OCI-LY3 (cell line): ENCODE data around the gene PRRG2.

Experiments used
- H2AFZ ChIP-seq: fragments of 200-600, 300-600 bp; shearing (Covaris generic); 2 replicates; pipeline ENCODE4 v1.6.0; 2014; ENCODE audit warnings: antibody characterized with exemption, low read depth, low read length
- H3K27ac ChIP-seq: fragments of 200-600, 300-600 bp; sonication (generic); 2 replicates; pipeline ENCODE4 v1.5.1; 2014; ENCODE audit warnings: mild to moderate bottlenecking, low read length, moderate library complexity, mixed read lengths
- H3K27me3 ChIP-seq: fragments of 200-600, 300-600 bp; sonication (generic); 2 replicates; pipeline ENCODE4 v1.6.1; 2014; ENCODE audit warnings: low read depth, low read length, mixed read lengths
- H3K36me3 ChIP-seq: fragments of 200-600, 300-600 bp; sonication (generic); replicated peaks from 2 replicates; pipeline ENCODE3; 2014; ENCODE audit warnings: low read depth, low read length, mixed read lengths
- H3K4me1 ChIP-seq: fragments of 300-600, 200-600 bp; sonication (generic); 2 replicates; pipeline ENCODE4 v1.6.1; 2014; ENCODE audit warnings: low read length, mixed read lengths
- H3K4me2 ChIP-seq: fragments of 200-600, 300-600 bp; sonication (generic); 2 replicates; pipeline ENCODE4 v1.6.1; 2014; ENCODE audit warnings: low read length, mixed read lengths
- H3K4me3 ChIP-seq: fragments of 300-600, 200-600 bp; sonication (generic); 2 replicates; pipeline ENCODE4 v1.5.1; 2014; ENCODE audit warnings: antibody characterized with exemption, mild to moderate bottlenecking, low read length, moderate library complexity
- H3K79me2 ChIP-seq: fragments of 300-600, 200-600 bp; shearing (Covaris generic); 2 replicates; pipeline ENCODE4 v1.6.1; 2014; ENCODE audit warnings: mild to moderate bottlenecking, low read length, mixed read lengths
- H3K9ac ChIP-seq: fragments of 300-600, 200-600 bp; shearing (Covaris generic); 2 replicates; pipeline ENCODE4 v1.6.0; 2014; ENCODE audit warnings: mild to moderate bottlenecking, low read length, moderate library complexity
- H3K9me3 ChIP-seq: fragments of 200-600, 300-600 bp; shearing (Covaris generic); 2 replicates; pipeline ENCODE4 v1.6.1; 2014; ENCODE audit warnings: low read length, mixed read lengths; ENCODE audit not compliant: insufficient read depth
- H4K20me1 ChIP-seq: fragments of 200-600, 300-600 bp; sonication (generic); 2 replicates; pipeline ENCODE4 v1.6.1; 2016; ENCODE audit warnings: low read length, mixed read lengths; ENCODE audit not compliant: insufficient read depth
- EZH2phosphoT487 ChIP-seq: fragments of 200-600 bp; shearing (Covaris generic); IDR thresholded peaks from 2 replicates; pipeline ENCODE4 v1.6.1; 2018; ENCODE audit warnings: antibody characterized with exemption, mixed run types, low read depth
- TF ChIP-seq, protein P1 (sequence below): fragments of 200-600, 300-600 bp; sonication (generic); IDR thresholded peaks from 2 replicates; pipeline ENCODE4 v1.5.1; 2014; ENCODE audit warnings: antibody characterized with exemption, low read length, low read depth

Gene PRRG2

DNA sequence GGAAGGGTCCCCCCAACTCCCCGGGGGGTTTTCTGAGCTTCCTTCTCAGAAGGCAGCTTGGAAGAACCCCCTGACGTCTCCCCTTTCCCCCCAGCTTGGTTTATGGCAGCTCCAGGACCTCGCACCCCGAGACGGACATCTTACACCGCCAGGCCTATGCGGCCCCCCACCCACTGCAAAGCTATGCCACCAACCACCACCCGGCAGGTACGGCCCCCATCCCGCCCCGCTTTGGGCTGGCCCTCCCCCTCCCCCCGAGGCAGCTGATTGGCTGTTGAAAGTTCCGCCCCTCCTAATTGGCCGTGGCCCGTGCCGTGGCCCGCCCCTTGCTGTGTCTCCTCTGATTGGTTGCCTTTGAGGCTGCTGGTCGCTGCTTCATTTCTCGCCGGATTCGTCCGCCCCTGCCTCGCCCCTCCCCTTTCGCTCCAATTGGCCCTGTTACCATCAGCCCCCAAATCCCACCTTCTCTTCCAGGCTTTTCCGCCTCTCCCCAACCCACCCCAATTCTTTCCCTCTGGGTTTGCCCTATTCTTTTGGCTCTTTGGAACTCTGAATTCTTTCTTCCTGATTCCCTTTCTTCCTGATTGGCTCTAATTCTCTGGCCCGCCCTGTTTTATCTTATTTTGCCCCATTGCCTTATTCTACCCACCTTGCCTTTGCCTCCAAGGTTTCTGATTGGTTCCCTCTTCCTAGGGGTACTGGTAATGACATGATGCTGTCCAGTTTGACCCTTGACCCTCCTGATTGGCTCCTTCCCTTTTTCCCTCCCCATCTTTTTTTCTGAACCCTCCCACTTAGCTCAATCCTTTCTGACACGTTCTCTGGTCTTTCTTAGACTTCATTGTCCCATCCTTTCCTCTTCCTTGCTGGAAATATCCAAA lies 12.4 kb downstream of the PRRG2 start:
- Histone ChIP-seq H3K36me3 (peaks cover 31% of the 10 kb centered on the region), H3K79me2 (peaks cover 48% of the 10 kb centered on the region)

DNA sequence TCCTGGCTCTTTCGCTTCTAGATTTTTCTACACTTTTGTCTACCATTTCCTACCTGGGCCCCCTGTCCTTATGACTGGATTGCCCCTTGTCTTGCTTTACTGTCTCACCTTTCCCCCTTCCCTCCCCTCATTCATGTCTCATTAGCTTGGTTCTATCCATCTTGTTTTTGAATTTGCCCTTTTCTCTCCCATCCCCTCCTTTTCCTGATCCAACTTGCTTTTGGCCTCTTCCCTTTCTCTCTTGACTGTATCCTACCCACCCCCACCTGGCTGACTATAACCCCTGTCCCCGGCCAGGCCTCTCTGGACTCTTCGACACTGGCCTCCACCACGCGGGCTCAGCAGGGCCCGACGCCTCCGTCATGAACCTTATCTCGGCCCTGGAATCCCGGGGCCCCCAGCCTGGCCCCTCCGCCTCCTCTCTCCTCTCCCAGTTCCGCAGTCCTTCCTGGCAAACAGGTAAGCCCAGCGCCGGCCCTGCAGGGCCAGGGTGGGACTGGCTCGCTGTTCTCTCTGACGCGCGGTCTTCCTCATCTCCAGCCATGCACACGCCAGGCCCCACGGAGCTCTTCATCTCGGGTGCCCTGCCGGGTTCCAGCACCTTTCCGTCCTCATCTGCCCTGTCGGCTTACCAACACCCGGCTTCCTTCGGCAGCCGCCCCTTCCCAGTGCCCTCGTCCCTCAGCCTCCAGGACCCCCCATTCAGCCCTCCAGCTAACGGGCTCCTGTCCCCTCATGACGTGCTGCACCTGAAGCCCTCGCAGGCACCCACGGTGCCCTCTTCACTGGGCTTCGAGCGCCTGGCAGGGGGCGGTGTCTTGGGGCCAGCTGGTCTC lies 13.3 kb downstream of the PRRG2 start:
- TF ChIP-seq, protein P1, sequence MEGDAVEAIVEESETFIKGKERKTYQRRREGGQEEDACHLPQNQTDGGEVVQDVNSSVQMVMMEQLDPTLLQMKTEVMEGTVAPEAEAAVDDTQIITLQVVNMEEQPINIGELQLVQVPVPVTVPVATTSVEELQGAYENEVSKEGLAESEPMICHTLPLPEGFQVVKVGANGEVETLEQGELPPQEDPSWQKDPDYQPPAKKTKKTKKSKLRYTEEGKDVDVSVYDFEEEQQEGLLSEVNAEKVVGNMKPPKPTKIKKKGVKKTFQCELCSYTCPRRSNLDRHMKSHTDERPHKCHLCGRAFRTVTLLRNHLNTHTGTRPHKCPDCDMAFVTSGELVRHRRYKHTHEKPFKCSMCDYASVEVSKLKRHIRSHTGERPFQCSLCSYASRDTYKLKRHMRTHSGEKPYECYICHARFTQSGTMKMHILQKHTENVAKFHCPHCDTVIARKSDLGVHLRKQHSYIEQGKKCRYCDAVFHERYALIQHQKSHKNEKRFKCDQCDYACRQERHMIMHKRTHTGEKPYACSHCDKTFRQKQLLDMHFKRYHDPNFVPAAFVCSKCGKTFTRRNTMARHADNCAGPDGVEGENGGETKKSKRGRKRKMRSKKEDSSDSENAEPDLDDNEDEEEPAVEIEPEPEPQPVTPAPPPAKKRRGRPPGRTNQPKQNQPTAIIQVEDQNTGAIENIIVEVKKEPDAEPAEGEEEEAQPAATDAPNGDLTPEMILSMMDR, result no peak
- no peak for TF ChIP-seq EZH2phosphoT487
- Histone ChIP-seq H3K4me2 (peak overlapping the region; percentile 83), H3K27me3 (no peaks in the 10 kb centered on the region), H2AFZ (no peak overlapping the region), H3K4me1 (peaks cover 10% of the 10 kb centered on the region), H3K9me3 (no peaks in the 10 kb centered on the region), H3K27ac (no peak overlapping the region), H4K20me1 (peaks cover 11% of the 10 kb centered on the region), H3K79me2 (peaks cover 48% of the 10 kb centered on the region), H3K36me3 (peaks cover 37% of the 10 kb centered on the region), H3K4me3 (no peak overlapping the region; the same call in 1 of the 2 replicates), H3K9ac (no peak overlapping the region)

More for the DNA sequence above, 12.4 kb downstream of the PRRG2 start:
- Histone ChIP-seq H3K9ac (peak overlapping the region; percentile 87), H3K4me1 (peaks cover 13% of the 10 kb centered on the region), H2AFZ (no peak overlapping the region), H3K9me3 (no peaks in the 10 kb centered on the region), H4K20me1 (peaks cover 11% of the 10 kb centered on the region), H3K27me3 (no peaks in the 10 kb centered on the region; the same call in 1 of the 2 replicates), H3K4me3 (peak overlapping the region; percentile 77), H3K4me2 (peak overlapping the region; percentile 83), H3K27ac (peak overlapping the region; percentile 88)
- no peak for TF ChIP-seq EZH2phosphoT487
- TF ChIP-seq, protein P1, result no peak

DNA sequence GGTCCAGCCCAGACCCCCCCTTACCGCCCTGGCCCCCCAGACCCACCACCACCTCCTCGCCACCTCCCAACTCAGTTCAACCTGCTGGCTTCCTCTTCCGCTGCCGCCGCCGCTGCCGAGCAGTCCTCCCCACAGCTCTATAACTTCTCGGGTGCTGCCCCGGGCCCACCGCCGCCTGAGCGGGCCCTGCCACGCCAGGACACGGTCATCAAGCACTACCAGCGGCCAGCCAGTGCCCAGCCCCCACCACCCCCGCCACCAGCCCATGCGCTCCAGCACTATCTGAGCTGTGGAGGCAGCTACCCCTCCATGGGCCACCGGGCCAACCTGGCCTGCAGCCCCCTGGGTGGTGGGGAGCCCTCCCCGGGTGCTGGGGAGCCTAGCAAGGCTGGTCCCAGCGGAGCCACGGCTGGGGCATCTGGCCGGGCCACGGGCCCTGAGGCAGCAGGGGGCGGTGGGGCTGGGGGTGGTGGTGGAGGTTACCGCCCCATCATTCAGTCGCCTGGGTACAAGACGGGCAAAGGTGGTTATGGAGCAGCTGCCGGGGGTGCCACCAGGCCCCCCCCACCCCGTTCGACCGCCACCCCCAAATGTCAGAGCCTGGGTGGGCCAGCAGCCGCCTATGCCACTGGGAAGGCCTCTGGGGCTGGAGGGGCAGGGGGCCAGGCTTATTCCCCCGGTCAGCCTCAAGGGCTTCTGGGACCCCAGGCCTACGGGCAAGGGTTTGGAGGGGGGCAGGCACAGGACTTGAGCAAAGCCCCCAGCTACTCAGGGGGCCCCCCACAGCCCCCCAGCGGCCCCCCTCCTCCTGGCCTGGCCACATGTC lies 14.1 kb downstream of the PRRG2 start:
- H3K4me3 ChIP-seq, result no peak overlapping the region
- H3K36me3 ChIP-seq, result peaks cover 45% of the 10 kb centered on the region
- peaks cover 48% of the 10 kb centered on the region for H3K79me2 ChIP-seq
- no peak overlapping the region for H3K4me2 ChIP-seq
- H3K9me3 ChIP-seq, result no peaks in the 10 kb centered on the region
- no peaks in the 10 kb centered on the region for H3K27me3 ChIP-seq
- no peak for TF ChIP-seq EZH2phosphoT487
- TF ChIP-seq, protein P1, result no peak
- no peak overlapping the region for H3K9ac ChIP-seq
- peaks cover 6% of the 10 kb centered on the region for H3K4me1 ChIP-seq
- no peak overlapping the region for H2AFZ ChIP-seq
- no peak overlapping the region for H3K27ac ChIP-seq
- H4K20me1 ChIP-seq, result peaks cover 16% of the 10 kb centered on the region
